ENCODE measurements around the gene PLEKHN1.
"Not testable (repeated sequence)": the region's sequence is repeated elsewhere in the genome, so short reads cannot be mapped to it uniquely, and the experiment has no call there.

PLEKHN1 gene

DNA sequence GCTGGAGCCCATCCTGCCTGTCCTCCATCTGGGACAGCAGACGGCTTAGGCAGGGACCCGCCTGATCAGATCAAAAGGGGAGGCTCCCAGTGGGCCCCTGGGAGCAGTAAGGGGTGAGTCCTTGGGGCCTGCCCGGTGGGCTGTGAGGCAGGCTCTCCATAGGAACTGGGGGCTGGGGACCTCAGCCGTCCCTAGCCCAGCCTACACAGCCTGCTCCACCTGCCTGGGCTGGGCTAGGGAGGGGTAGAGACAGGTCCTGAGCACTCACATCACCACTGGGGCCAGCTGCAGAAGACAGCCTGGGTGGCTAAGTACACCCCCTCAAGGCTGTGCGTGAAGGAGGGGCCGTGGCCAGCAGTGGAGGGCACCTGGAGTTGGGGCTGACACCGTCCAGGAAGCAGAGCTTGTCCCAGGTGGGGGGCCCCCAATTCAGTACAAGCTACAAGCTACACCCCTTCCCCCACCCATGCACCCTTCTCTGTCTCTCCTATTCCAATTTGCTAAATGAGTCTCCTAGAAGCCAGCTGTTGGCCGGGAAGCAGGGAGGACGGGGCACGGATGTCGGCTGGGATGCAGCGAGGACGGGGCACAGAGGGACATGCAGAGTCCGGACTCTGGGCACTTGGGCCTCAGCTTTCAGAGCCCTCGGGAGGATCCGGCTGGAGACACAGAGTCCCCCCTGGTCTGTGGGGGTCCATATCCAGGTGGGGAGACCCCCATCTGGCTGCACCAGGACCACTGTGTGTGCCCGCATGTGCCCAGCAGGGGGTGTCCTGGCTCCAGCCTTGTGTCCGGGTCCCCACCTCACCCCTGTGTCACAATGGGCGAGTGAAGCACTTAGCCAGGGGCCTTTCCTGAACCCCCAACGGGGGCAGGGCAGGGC is 48.8 kb downstream of the PLEKHN1 start:
- no peak for FAIRE-seq

DNA sequence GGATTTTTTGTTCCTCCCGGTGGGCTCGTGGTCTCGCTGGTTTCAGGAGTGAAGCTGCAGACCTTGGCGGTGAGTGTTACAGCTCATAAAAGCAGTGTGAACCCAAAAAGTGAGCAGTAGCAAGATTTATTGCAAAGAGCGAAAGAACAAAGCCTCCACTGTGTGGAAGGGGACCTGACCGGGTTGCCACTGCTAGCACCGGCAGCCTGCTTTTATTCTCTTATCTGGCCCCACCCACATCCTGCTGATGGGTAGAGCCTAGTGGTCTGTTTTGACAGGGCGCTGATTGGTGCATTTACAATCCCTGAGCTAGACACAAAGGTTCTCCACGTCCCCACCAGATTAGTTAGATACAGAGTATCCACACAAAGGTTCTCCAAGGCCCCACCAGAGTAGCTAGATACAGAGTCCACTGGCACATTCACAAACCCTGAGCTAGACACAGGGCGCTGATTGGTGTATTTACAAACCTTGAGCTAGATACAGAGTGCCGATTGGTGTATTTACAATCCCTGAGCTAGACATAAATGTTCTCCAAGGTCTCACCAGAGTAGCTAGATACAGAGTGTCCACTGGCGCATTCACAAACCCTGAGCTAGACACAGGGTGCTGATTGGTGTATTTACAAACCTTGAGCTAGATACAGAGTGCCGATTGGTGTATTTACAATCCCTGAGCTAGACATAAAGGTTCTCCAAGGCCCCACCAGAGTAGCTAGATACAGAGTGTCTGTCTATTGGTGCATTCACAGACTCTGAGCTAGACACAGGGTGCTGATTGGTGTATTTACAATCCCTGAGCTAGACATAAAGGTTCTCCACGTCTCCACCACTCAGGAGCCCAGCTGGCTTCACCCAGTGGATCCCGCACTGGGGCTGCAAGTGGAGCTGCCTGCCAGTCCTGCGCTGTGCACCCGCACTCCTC is 51.4 kb downstream of the PLEKHN1 start:
- not testable (repeated sequence) for FAIRE-seq

DNA sequence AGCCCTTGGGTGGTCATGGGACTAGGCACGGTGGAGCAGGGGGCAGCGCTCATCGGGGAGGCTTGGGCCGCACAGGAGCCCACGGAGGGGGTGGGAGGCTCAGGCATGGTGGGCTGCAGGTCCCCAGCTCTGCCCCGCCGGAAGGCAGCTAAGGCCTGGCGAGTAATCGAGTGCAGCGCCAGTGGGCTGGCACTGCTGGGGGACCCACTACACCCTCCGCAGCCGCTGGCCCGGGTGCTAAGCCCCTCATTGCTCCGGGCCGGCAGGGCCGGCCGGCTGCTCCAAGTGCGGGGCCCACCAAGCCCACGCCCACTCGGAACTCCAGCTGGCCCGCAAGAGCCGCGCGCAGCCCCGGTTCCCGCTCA is 52.0 kb downstream of the PLEKHN1 start:
- not testable (repeated sequence) for FAIRE-seq

DNA sequence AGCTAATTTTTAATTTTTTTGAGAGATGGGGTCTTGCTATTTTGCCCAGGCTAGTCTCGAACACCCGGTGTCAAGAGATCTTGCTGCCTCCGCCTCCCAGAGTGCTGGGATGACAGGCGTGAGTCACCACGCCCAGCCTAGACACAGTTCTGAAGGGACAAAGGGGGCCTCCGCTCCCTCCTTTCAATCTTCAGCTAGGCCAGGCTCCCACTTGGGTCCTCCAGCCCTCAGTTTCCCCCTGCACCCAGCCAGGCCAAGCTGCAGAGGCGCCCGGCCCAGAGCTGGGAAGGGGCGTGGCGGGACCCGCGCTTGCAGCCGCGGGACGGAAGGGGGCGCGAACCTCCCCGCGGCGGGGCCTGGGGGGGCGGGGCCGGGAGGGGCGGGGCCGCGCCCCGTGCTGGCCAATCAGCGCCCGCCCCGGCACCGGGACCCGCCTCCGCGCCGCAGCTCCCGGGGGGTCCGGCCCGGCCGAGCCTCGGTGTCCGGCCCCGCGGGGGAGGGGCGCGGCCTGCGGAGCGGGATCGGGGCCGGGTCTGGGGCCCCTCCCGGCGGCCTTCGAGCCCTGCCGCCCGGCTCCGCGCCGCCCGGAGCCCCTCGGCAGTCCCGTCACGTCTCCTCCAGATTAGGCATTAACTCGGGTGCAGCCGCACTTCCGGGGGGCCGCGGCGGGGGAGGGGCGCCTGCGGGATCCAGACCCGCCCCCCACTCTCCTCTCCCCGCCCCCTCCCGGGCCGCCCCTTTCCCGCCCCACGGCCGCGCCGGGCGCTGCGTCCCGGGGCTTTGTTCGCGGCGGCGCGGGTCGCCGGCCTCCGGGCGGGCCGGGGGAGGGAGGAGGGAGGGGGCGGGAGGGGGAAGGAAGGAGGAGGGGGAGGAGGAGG is 53.1 kb downstream of the PLEKHN1 start:
- no peak for FAIRE-seq

DNA sequence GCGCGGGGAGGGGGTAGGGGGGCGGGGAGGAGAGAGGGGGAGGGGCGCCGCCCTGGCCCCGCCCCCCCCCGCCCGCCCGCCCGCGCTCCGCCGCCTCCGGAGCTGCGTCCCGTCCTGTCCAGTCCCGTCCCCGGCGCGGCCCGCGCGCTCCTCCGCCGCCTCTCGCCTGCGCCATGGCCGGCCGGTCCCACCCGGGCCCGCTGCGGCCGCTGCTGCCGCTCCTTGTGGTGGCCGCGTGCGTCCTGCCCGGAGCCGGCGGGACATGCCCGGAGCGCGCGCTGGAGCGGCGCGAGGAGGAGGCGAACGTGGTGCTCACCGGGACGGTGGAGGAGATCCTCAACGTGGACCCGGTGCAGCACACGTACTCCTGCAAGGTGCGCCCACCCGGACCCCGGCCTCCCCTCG is 53.7 kb downstream of the PLEKHN1 start, which contains the start of gene AGRN:
AGRN (plus strand) TSS at position 121 of the 405 bp plus-strand sequence; CDS start at position 174, 53 bp downstream.
- no peak for FAIRE-seq

DNA sequence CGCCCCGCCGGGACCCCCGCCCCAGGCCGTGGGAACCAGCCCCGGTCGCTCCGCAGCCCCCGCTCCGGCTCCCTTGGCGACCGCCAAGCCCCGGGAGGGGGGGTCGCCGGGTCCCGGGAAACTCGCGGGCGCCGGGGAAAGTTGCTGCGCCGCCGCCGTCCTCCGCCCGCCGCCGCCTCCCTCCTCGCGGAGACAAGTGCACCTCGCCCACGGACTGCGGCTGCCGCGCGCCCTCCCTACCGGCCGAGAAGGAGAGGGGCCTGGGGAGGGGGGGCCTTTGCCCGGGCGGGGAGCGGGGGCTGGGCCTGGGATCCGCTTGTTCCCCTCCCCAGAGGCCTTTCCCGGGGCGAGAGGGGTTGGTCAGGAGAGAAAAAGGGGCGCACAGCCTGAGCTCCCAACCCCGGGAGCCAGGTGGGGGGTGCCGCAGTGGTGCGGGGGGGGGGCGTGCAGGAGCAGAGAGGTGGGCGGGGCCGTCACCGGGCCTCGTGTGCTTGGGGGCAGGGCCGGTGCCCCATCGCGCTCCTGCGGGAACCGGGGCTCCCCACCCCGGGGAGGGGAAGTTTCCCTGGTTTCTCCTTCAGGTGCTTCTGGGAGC is 54.2 kb downstream of the PLEKHN1 start:
- FAIRE-seq, result no peak

DNA sequence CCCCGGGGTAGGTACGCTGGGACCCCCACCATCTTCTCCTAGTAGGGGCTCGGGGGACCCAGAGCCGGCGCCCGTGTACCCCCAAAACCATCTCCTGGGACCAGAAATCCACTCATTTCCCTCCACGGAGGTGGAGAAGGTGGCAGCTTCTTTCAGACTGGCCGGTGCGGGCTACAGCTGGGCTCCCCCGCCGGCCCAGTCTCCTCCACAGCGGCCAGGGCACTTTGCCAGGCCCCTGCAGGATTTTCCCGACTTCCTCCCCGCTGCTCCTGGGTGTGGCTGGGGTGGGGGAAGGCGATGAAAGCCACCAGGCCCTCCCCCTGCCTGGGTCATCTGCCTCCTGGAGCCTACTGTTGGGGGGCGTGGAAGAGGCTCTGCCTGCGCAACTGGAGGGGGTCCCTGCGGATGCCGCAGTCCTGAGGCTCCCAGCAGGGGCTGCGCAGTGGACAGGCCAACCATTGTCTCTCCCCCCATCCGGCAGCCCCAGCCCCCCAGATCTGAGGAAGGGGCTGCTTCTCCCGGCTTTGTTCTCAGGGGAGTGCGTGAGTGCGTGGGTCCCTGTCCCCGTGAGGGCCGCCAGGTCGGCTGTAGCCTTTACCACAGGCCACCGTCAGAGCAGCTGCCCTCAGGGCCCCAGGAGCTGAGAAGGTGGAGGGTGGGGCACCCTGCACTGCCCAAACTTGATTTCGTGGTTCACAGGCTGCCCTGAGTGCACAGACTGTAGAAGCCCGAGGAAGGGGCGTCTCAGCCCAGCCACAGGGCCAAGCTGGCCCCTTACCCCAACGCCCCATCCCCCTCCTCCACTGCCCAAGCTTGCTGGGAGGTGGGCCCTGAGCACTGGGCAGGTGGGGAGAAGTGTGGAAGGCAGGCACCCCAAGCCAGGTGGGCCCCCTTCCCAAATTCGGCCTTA is 55.0 kb downstream of the PLEKHN1 start:
- no peak for FAIRE-seq

DNA sequence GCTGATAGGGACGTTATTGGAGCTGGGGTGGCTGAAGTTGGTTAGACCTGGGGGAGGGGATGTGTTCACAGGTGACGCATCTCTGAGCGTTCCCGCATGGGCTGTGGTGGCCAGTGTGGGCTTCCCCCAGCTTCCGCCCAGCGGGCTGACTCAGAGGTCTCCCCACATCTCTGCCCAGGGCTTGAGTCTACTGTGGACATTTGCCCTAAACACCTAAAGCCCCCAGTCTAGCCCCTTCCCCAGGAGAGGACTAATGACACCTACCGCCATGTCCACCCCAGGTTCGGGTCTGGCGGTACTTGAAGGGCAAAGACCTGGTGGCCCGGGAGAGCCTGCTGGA is 55.6 kb downstream of the PLEKHN1 start:
- no peak for FAIRE-seq

DNA sequence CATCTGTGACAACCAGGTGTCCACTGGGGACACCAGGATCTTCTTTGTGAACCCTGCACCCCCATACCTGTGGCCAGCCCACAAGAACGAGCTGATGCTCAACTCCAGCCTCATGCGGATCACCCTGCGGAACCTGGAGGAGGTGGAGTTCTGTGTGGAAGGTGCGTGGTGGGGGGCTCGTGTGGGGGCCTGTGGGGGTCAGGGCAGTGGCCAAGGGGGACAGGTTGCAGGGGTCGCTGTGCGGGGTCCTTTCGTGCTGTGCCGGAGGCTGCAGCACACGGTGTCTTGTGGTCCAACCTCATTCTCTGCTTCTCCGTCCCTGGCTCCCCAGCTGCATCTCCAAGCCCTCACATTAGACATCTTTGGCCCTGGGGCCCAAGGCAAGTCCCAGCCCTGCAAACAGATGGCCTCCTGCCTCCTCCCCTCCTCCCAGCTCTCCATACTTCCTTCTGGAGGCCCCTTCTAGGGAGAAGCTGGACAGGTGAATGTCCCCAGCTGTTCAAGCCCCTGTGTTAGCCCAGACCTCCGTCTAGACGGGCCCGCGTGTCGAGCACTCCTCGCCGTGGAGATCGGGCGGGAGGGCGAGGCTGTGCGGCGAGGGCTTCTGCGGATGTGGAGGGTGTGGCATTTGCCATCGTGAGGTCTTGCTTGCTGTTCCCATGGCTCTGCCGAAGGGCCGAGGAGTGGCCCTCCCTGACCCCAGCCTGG is 56.2 kb downstream of the PLEKHN1 start:
- no peak for FAIRE-seq

DNA sequence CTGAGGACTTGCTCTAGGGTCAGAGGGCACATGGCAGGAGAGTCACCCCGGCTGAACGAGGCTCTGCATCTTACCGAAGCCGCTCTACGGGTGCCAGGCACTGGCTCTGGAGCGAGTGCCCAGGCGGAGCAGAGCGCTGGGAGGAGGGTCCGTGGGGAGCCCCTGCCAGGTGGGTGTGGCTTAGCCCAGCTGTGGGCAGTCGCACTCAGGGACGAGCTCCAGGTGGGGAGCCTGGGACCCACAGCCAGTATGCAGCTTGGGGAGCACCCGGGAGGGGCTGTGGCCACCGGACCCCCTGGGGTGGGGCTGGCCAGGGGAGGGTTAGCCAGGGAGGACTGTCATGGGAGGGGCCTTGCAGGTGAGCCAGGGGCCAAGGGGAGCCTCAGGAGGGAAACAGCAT is 57.4 kb downstream of the PLEKHN1 start:
- no peak for FAIRE-seq

DNA sequence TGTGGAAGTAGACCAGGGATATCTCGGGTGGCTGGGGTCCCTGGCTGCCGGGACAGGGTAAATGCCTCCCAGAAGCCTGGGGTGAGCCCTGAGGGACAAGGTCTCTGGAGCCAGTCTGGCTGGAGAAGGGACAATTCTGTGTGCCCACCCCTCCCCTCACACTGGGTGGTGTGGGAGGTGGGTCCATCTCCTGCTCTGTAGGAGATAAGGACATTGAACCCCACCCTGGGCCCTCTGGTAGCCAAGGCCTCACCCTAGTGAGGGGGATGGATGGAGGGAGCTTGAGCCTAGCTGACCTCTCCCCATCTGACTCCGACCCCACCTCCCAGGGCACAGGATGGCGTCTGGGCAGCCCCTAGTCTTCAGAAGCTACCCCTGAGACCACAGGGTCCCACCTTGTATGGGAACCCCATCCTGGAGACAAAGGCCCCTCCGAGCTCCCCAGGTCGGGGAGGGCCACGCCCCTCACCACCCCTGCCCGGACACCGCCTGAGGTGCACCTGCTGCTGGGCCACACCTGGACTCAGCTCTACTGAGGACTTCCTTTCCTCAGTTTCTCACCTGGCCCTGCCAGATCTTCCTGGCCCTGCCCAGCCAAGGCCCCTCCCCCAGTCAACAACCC is 58.0 kb downstream of the PLEKHN1 start:
- no peak for FAIRE-seq

DNA sequence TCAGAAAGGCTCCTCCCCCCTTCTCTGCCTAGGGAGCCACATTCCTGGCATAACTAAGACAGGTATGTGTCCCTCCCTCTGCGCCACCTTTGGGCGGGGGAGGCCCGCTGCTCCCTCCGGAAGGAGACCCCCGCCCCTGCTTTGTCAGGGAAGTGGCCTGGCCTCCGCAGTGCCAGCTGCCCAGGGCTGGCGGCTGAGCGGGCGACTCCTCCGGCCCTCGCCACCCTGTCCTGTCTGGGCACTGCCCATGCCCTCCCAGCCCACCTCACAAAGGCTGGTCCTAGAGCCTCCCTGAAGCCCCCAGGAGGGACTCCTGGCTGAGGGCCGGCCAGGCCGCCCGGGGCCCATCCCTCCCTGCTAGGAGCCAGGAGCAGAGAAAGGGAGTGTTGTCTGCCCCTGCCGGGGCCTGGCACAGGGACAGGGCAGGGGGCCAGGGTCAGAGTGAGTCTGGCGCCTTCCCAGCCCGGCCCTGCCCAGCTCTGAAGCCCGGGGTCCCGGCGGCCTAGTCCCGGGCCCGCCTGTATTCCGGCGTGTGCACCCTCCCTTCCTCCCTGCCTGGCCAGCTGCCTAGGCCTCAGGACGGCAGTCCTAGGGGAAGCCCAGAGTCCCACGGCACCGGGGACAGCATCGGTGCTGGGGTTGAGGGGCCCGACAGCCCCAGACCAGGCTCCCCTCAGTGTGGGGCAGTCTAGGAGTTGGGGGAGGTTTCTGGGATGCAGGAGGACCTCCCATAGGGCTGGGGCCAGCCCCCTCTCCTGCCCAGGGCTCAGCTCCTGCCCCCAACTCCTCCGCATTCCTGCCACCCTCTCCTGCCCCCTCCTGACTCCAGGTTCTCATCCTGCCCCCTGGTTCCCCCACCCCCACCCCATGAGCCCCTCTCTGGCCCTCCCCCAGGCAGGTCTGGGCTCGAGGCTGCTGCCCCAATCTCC is 58.8 kb downstream of the PLEKHN1 start:
- no peak for FAIRE-seq

Measured in islet of Langerhans (tissue), 1 donor.